Stimulated activated effector memory CD8-positive, alpha-beta T cell treated with anti-CD3 and anti-CD28 coated beads, Interleukin-12 subunit alpha, Interleukin-12 subunit beta, amount 100 ng/mL, for 72 hours (primary cell): ENCODE data around the gene SLF2.
"Not testable (repeated sequence)": the region's sequence is repeated elsewhere in the genome, so short reads cannot be mapped to it uniquely, and the experiment has no call there.

Experiments used
- ATAC-seq: fragments of 150-1000 bp; cut with Tn5 transposase; 2 replicates; pipeline ENCODE4 v1.10.0; 2021
- DNase-seq, 2 donors: peaks; one replicate each; pipeline ENCODE4 v3.0.0; 2021 to 2022; ENCODE audit warnings: low spot score in 2 of 2
- H3K27ac Mint-ChIP-seq: one replicate; pipeline ENCODE4 v1.8.0; 2022; ENCODE audit warnings: mild to moderate bottlenecking, mixed read lengths
- H3K36me3 Mint-ChIP-seq: one replicate; pipeline ENCODE4 v1.8.0; 2022; ENCODE audit warnings: mild to moderate bottlenecking, mixed read lengths
- H3K4me1 Mint-ChIP-seq: one replicate; pipeline ENCODE4 v1.8.0; 2022; ENCODE audit warnings: mixed read lengths
- H3K4me3 Mint-ChIP-seq: one replicate; pipeline ENCODE4 v1.8.0; 2022; ENCODE audit warnings: mild to moderate bottlenecking, mixed read lengths
- H3K9me3 Mint-ChIP-seq: one replicate; pipeline ENCODE4 v1.8.0; 2022; ENCODE audit warnings: mixed read lengths

Gene SLF2

GRCh38 chr10:100972115-100972903 is 59.5 kb downstream of the SLF2 start:
- DNase-seq (no peak), ATAC-seq (no peak)
- Mint-ChIP-seq H3K4me3 (no peak overlapping the region), H3K27ac (no peak overlapping the region), H3K36me3 (no peaks in the 10 kb centered on the region), H3K9me3 (no peaks in the 10 kb centered on the region), H3K4me1 (peaks cover 27% of the 10 kb centered on the region)

GRCh38 chr10:100972904-100973535 is 60.3 kb downstream of the SLF2 start:
- Mint-ChIP-seq H3K27ac (no peak overlapping the region), H3K4me3 (no peak overlapping the region), H3K36me3 (no peaks in the 10 kb centered on the region), H3K4me1 (peaks cover 27% of the 10 kb centered on the region), H3K9me3 (no peaks in the 10 kb centered on the region)
- ATAC-seq (no peak), DNase-seq (no peak)

GRCh38 chr10:100975397-100975796 is 62.6 kb downstream of the SLF2 start:
- H3K4me3 Mint-ChIP-seq, H3K4me1 Mint-ChIP-seq, ATAC-seq, H3K36me3 Mint-ChIP-seq, DNase-seq, H3K27ac Mint-ChIP-seq, H3K9me3 Mint-ChIP-seq: not testable (repeated sequence)

GRCh38 chr10:100976906-100977305 is 64.1 kb downstream of the SLF2 start:
- no peak overlapping the region for H3K4me3 Mint-ChIP-seq

GRCh38 chr10:100977436-100977835 is 64.7 kb downstream of the SLF2 start:
- ATAC-seq: no peak
- DNase-seq: no peak
- H3K9me3 Mint-ChIP-seq: no peaks in the 10 kb centered on the region
- peaks cover 5% of the 10 kb centered on the region for H3K4me1 Mint-ChIP-seq
- peaks cover 12% of the 10 kb centered on the region for H3K36me3 Mint-ChIP-seq
- H3K27ac Mint-ChIP-seq: peak overlapping the region; percentile 8
- H3K4me3 Mint-ChIP-seq: no peak overlapping the region

More at GRCh38 chr10:100976906-100977305, 64.1 kb downstream of the SLF2 start:
- Mint-ChIP-seq H3K9me3 (no peaks in the 10 kb centered on the region), H3K36me3 (peaks cover 7% of the 10 kb centered on the region), H3K4me1 (peaks cover 6% of the 10 kb centered on the region), H3K27ac (peak overlapping the region; percentile 8)
- DNase-seq: no peak
- ATAC-seq: no peak

GRCh38 chr10:100978121-100978900 is 65.5 kb downstream of the SLF2 start:
- Mint-ChIP-seq H3K4me1 (no peaks in the 10 kb centered on the region), H3K4me3 (no peak overlapping the region), H3K27ac (no peak overlapping the region), H3K9me3 (no peaks in the 10 kb centered on the region), H3K36me3 (peaks cover 14% of the 10 kb centered on the region)
- no peak for ATAC-seq
- no peak for DNase-seq

- peaks cover 14% of the 10 kb centered on the region for H3K36me3 Mint-ChIP-seq
- no peaks in the 10 kb centered on the region for H3K9me3 Mint-ChIP-seq
- ATAC-seq (no peak), DNase-seq (no peak)
- no peak overlapping the region for H3K4me3 Mint-ChIP-seq
- no peak overlapping the region for H3K27ac Mint-ChIP-seq
- H3K4me1 Mint-ChIP-seq: no peaks in the 10 kb centered on the region
Observed at GRCh38 chr10:100978901-100979195, 66.1 kb downstream of the SLF2 start.

- Mint-ChIP-seq H3K9me3 (no peaks in the 10 kb centered on the region), H3K4me3 (no peak overlapping the region), H3K36me3 (peaks cover 23% of the 10 kb centered on the region), H3K27ac (peak overlapping the region; percentile 33), H3K4me1 (peaks cover 10% of the 10 kb centered on the region)
- ATAC-seq (no peak), DNase-seq (no peak)
Observed at GRCh38 chr10:100979791-100980272, 67.1 kb downstream of the SLF2 start.

GRCh38 chr10:100980311-100980710 is 67.5 kb downstream of the SLF2 start:
- DNase-seq (no peak), ATAC-seq (no peak)
- Mint-ChIP-seq H3K9me3 (no peaks in the 10 kb centered on the region), H3K27ac (peak overlapping the region; percentile 33), H3K4me1 (peaks cover 11% of the 10 kb centered on the region), H3K4me3 (no peak overlapping the region), H3K36me3 (peaks cover 25% of the 10 kb centered on the region)

GRCh38 chr10:100980711-100981110 is 67.9 kb downstream of the SLF2 start:
- H3K36me3 Mint-ChIP-seq: peaks cover 29% of the 10 kb centered on the region

GRCh38 chr10:100981178-100981772 is 68.5 kb downstream of the SLF2 start:
- no peak for DNase-seq
- peaks cover 20% of the 10 kb centered on the region for H3K4me1 Mint-ChIP-seq
- ATAC-seq: no peak
- H3K9me3 Mint-ChIP-seq: no peaks in the 10 kb centered on the region
- peaks cover 33% of the 10 kb centered on the region for H3K36me3 Mint-ChIP-seq
- H3K27ac Mint-ChIP-seq: no peak overlapping the region
- H3K4me3 Mint-ChIP-seq: no peak overlapping the region

More at GRCh38 chr10:100980711-100981110, 67.9 kb downstream of the SLF2 start:
- DNase-seq (no peak), ATAC-seq (no peak)
- Mint-ChIP-seq H3K4me3 (no peak overlapping the region), H3K9me3 (no peaks in the 10 kb centered on the region), H3K27ac (peak overlapping the region; percentile 33), H3K4me1 (peaks cover 15% of the 10 kb centered on the region)

GRCh38 chr10:100982916-100983830 is 70.4 kb downstream of the SLF2 start:
- Mint-ChIP-seq H3K27ac (peak overlapping the region; percentile 1), H3K4me3 (no peak overlapping the region), H3K36me3 (peaks cover 40% of the 10 kb centered on the region), H3K4me1 (peaks cover 31% of the 10 kb centered on the region), H3K9me3 (no peaks in the 10 kb centered on the region)
- ATAC-seq: no peak
- DNase-seq: no peak

- Mint-ChIP-seq H3K4me1 (peaks cover 31% of the 10 kb centered on the region), H3K36me3 (peaks cover 40% of the 10 kb centered on the region), H3K27ac (peak overlapping the region; percentile 68), H3K4me3 (no peak overlapping the region), H3K9me3 (no peaks in the 10 kb centered on the region)
- DNase-seq (no peak), ATAC-seq (no peak)
Observed at GRCh38 chr10:100983868-100984671, 71.3 kb downstream of the SLF2 start.
